Measurements from ENCODE around the gene SERPINB12. TPM values are rescaled to one million over a fixed set of nuclear protein-coding genes. Genes with fewer than 3 reads are reported as not detected.

SERPINB12 gene
- total RNA-seq, 1 donor from 2014 or later = not detected

GRCh38 chr18:63567825-63568224, 25.7 kb downstream of the SERPINB12 start:
- no peaks in the 10 kb centered on the region for H3K36me3 ChIP-seq
- Mint-ChIP-seq H3K4me3 (no peak overlapping the region), H3K4me1 (no peaks in the 10 kb centered on the region), H3K36me3 (no peaks in the 10 kb centered on the region), H3K27me3 (ENCODE audit: insufficient read depth, low read depth) (peaks cover 2% of the 10 kb centered on the region), H3K9me3 (no peaks in the 10 kb centered on the region), H3K27ac (no peak overlapping the region)
- no peaks in the 10 kb centered on the region for H3K79me2 ChIP-seq (ENCODE audit: low read depth)
- H3K4me3 ChIP-seq = no peak overlapping the region
- no peak overlapping the region for H3K27ac ChIP-seq
- H3K9ac ChIP-seq = no peak overlapping the region
- H3F3A ChIP-seq (ENCODE audit: low read depth) = no peaks in the 10 kb centered on the region
- no peaks in the 10 kb centered on the region for H3K27me3 ChIP-seq
- no peak overlapping the region for H2AFZ ChIP-seq (replicated peaks)
- no peaks in the 10 kb centered on the region for H3K4me1 ChIP-seq
- no peak overlapping the region for H3K4me2 ChIP-seq
- TF ChIP-seq, protein P1, sequence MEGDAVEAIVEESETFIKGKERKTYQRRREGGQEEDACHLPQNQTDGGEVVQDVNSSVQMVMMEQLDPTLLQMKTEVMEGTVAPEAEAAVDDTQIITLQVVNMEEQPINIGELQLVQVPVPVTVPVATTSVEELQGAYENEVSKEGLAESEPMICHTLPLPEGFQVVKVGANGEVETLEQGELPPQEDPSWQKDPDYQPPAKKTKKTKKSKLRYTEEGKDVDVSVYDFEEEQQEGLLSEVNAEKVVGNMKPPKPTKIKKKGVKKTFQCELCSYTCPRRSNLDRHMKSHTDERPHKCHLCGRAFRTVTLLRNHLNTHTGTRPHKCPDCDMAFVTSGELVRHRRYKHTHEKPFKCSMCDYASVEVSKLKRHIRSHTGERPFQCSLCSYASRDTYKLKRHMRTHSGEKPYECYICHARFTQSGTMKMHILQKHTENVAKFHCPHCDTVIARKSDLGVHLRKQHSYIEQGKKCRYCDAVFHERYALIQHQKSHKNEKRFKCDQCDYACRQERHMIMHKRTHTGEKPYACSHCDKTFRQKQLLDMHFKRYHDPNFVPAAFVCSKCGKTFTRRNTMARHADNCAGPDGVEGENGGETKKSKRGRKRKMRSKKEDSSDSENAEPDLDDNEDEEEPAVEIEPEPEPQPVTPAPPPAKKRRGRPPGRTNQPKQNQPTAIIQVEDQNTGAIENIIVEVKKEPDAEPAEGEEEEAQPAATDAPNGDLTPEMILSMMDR (IDR thresholded peaks at IDR 0.05) = no peak
- TF ChIP-seq EZH2 (IDR thresholded peaks at IDR 0.05) = no peak
- TF ChIP-seq EZH2phosphoT487 (IDR thresholded peaks at IDR 0.05) = no peak
- no peaks in the 10 kb centered on the region for H4K20me1 ChIP-seq (ENCODE audit: low read depth)
- no peaks in the 10 kb centered on the region for H3K9me3 ChIP-seq (ENCODE audit: low read depth)
- DNase-seq (ENCODE audit: low spot score) = no peak

- Histone ChIP-seq H4K20me1 (ENCODE audit: low read depth) (no peaks in the 10 kb centered on the region), H3K4me2 (no peak overlapping the region), H3K9ac (no peak overlapping the region), H3K27me3 (no peaks in the 10 kb centered on the region), H3K9me3 (ENCODE audit: low read depth) (no peaks in the 10 kb centered on the region), H3K36me3 (no peaks in the 10 kb centered on the region), H2AFZ (replicated peaks) (no peak overlapping the region), H3K4me1 (no peaks in the 10 kb centered on the region), H3K79me2 (ENCODE audit: low read depth) (no peaks in the 10 kb centered on the region), H3K27ac (no peak overlapping the region), H3F3A (ENCODE audit: low read depth) (no peaks in the 10 kb centered on the region), H3K4me3 (no peak overlapping the region)
- no peak for DNase-seq (ENCODE audit: low spot score)
- H3K27ac Mint-ChIP-seq = no peak overlapping the region
- no peaks in the 10 kb centered on the region for H3K9me3 Mint-ChIP-seq
- TF ChIP-seq EZH2 (IDR thresholded peaks at IDR 0.05) = no peak
- no peak for TF ChIP-seq EZH2phosphoT487 (IDR thresholded peaks at IDR 0.05)
- TF ChIP-seq, protein P1 (IDR thresholded peaks at IDR 0.05) = no peak
- H3K4me1 Mint-ChIP-seq = no peaks in the 10 kb centered on the region
- no peaks in the 10 kb centered on the region for H3K36me3 Mint-ChIP-seq
- H3K4me3 Mint-ChIP-seq = no peak overlapping the region
- H3K27me3 Mint-ChIP-seq (ENCODE audit: insufficient read depth, low read depth) = peaks cover 2% of the 10 kb centered on the region
Measured at GRCh38 chr18:63570721-63571120, 28.6 kb downstream of the SERPINB12 start.

DNA sequence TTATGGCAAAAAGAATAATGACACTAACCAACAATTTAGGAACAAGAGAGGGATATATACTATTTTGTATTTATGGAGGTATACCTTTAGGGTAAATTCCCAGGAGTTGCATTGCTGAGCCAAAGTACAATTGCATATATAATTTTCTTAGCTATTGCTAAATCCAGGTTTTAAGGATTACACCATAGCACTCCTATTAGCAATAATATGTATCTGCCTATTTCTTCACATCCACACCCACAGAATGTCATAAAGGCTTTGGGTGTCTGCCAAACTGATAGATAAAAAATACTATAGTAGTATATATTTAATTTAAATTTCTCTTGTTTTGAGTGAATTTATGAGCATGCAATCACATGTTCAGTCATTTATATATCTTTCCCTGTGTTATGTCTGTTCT, 33.5 kb downstream of the SERPINB12 start:
- no peak overlapping the region for H3K4me3 Mint-ChIP-seq
- no peak for TF ChIP-seq EZH2phosphoT487 (IDR thresholded peaks at IDR 0.05)
- TF ChIP-seq EZH2 (IDR thresholded peaks at IDR 0.05) = no peak
- H3F3A ChIP-seq (ENCODE audit: low read depth) = no peaks in the 10 kb centered on the region
- H3K36me3 Mint-ChIP-seq = no peaks in the 10 kb centered on the region
- no peaks in the 10 kb centered on the region for H3K36me3 ChIP-seq
- no peaks in the 10 kb centered on the region for H3K27me3 ChIP-seq
- no peaks in the 10 kb centered on the region for H4K20me1 ChIP-seq (ENCODE audit: low read depth)
- DNase-seq (ENCODE audit: low spot score) = no peak
- no peaks in the 10 kb centered on the region for H3K27me3 Mint-ChIP-seq (ENCODE audit: insufficient read depth, low read depth)
- H3K79me2 ChIP-seq (ENCODE audit: low read depth) = no peaks in the 10 kb centered on the region
- H3K9ac ChIP-seq = no peak overlapping the region
- H2AFZ ChIP-seq (replicated peaks) = no peak overlapping the region
- no peak overlapping the region for H3K27ac Mint-ChIP-seq
- no peak overlapping the region for H3K4me2 ChIP-seq
- no peaks in the 10 kb centered on the region for H3K9me3 Mint-ChIP-seq
- no peaks in the 10 kb centered on the region for H3K4me1 ChIP-seq
- no peaks in the 10 kb centered on the region for H3K9me3 ChIP-seq (ENCODE audit: low read depth)
- H3K27ac ChIP-seq = no peak overlapping the region
- H3K4me3 ChIP-seq = no peak overlapping the region
- H3K4me1 Mint-ChIP-seq = no peaks in the 10 kb centered on the region

DNA sequence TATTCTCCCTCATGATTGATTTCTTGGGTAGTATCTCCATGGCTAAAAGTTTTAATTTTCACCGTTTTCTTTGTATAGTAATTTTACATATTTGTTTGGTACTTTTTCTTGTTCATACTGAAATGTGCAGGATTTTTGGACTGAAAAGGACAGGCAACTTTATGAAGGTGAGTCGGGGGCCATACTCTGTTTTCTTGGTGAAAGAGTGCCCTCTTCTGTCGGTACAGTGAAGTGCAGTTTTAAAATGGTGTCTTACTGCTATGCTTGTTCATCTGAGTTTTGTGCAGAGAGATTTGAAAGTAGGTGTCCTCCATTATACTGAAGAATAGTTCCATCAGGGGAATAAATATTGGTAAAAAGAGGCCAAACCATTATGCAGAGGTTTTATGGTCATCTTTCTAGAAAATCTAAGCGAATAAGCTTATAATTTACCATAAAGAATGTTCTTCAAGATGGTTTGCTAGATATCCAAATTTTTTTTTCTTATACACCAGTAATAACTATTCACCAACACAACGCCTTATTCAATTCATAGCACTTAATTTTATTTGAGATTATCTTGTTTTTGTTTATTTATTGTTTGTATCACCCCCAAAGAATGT, 36.3 kb downstream of the SERPINB12 start:
- no peaks in the 10 kb centered on the region for H3K4me1 Mint-ChIP-seq
- no peaks in the 10 kb centered on the region for H3K9me3 Mint-ChIP-seq
- H3K27me3 Mint-ChIP-seq (ENCODE audit: insufficient read depth, low read depth) = no peaks in the 10 kb centered on the region
- Histone ChIP-seq H3K4me3 (no peak overlapping the region), H3K9ac (no peak overlapping the region), H3K79me2 (ENCODE audit: low read depth) (no peaks in the 10 kb centered on the region), H3K36me3 (no peaks in the 10 kb centered on the region), H3F3A (ENCODE audit: low read depth) (no peaks in the 10 kb centered on the region), H3K27me3 (no peaks in the 10 kb centered on the region), H4K20me1 (ENCODE audit: low read depth) (no peaks in the 10 kb centered on the region), H2AFZ (replicated peaks) (peak overlapping the region; percentile 70), H3K4me2 (no peak overlapping the region), H3K9me3 (ENCODE audit: low read depth) (no peaks in the 10 kb centered on the region), H3K27ac (no peak overlapping the region), H3K4me1 (no peaks in the 10 kb centered on the region)
- H3K4me3 Mint-ChIP-seq = no peak overlapping the region
- TF ChIP-seq, protein P1 (IDR thresholded peaks at IDR 0.05) = peak; percentile 89
- no peak for TF ChIP-seq EZH2phosphoT487 (IDR thresholded peaks at IDR 0.05)
- no peaks in the 10 kb centered on the region for H3K36me3 Mint-ChIP-seq
- no peak overlapping the region for H3K27ac Mint-ChIP-seq
- peak; percentile 55 for DNase-seq (ENCODE audit: low spot score)

Data from neural progenitor cell (in vitro differentiated cells).